NT2/D1 (cell line): ENCODE measurements around the gene MRPS23.

Source experiments
- DNase-seq: peaks from one replicate; pipeline ENCODE4 v3.0.0-alpha.2; 2011; ENCODE audit warnings: low read depth, low spot score
- H3K27me3 ChIP-seq: 2 replicates; pipeline ENCODE4 v1.6.0; 2011; ENCODE audit warnings: mild to moderate bottlenecking; ENCODE audit not compliant: insufficient read length, insufficient read depth
- H3K36me3 ChIP-seq: 2 replicates; pipeline ENCODE4 v1.6.1; 2011; ENCODE audit warnings: mild to moderate bottlenecking, low read length, mixed read lengths; ENCODE audit not compliant: insufficient read depth, insufficient read length
- H3K4me1 ChIP-seq: 2 replicates; pipeline ENCODE4 v1.5.1; 2011; ENCODE audit not compliant: insufficient read depth, insufficient read length
- H3K4me3 ChIP-seq: 2 replicates; pipeline ENCODE4 v1.5.1; 2011; ENCODE audit warnings: low read depth; ENCODE audit not compliant: insufficient read length
- H3K9ac ChIP-seq: 2 replicates; pipeline ENCODE4 v1.6.0; 2011; ENCODE audit warnings: low read depth; ENCODE audit not compliant: insufficient read length
- H3K9me3 ChIP-seq: 2 replicates; pipeline ENCODE4 v1.5.1; 2011; ENCODE audit warnings: mild to moderate bottlenecking, low read length; ENCODE audit not compliant: insufficient read depth
- SUZ12 ChIP-seq: IDR thresholded peaks from 2 replicates; pipeline ENCODE4 v1.6.1; 2011; ENCODE audit not compliant: insufficient read length, insufficient read depth; ENCODE audit errors: extremely low read depth
- YY1 ChIP-seq: IDR thresholded peaks from 2 replicates; pipeline ENCODE4 v1.6.1; 2011; ENCODE audit not compliant: insufficient read length, insufficient read depth
- ZNF274 ChIP-seq: IDR thresholded peaks from 2 replicates; pipeline ENCODE4 v1.6.1; 2011; ENCODE audit warnings: mild to moderate bottlenecking, low read depth, low read length

The MRPS23 gene

DNA sequence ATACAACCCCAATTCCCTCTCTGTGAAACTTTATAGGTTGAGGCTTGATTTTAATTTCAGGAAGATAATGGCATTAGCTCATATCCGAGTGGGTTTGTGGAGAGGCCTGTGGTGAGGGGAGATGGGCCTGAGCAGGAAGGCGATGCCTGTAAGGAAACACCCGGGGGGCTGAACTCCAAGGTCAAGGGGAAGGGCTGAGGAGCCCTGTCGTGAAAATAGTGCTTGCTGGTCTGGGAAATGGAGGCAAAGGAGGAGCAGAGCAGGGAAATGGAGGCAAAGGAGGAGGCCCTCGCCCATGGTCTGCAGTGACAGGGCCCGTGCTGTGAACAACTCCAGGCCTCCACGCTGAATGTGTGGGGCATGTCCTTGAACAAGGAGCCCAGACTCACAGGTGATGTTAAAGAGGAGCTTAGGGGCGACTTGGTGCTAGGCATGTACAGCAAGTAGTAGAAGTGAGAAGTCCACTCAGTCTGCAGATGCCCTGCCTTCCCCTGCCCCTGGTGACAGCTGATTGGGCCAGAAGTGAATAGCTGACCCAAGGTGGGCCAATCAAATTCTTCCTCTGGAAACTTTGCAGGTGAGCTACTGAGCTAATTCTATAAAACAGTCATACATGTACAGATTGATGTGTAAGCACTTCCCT, 38.1 kb downstream of the MRPS23 start:
- TF ChIP-seq SUZ12 (no peak), YY1 (no peak), ZNF274 (no peak)
- Histone ChIP-seq H3K4me3 (no peak overlapping the region), H3K9me3 (no peaks in the 10 kb centered on the region)

DNA sequence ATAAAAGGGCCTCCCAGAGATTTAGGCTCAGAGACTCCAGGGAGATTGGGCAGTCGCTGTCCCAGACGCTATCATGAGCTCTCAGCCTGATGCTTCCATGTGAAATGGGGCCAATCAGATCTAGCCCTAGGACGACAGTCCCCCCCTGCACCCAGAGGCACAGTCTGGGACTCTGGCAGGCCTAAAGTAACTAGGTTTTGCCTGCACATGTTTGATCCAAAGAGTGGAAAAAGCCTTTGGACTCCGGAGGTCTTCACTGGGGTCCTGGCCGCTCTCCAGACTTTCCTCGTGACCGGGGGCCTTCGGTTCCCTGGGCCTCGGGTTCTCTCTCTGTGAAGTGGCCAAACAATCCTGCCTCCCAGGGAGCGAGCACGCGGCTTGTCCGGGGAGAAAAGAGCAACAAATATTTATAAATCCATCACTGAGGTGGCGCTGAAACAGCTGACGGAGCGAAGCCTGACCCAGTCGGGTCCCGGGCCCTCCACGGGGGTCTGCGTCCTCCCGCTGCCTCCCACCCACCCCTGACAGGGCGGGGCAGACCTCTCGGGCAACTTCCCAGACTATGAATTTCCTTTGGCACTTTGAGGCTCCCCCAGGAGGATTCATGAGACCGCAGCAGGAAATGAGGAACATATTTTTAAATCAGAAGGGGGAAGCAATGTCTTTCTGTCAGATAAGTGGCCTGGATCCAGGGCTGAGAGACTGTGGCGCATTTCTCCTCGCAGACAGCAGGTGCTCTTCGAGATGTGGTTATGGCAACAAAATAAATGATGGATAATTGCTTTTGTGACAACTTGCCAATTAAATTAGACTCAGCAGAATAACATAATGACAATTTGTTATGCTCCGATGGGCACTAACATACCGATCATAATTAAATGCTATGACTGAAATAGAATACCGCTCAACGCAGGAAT, 38.9 kb downstream of the MRPS23 start:
- no peak for TF ChIP-seq YY1
- TF ChIP-seq SUZ12, result no peak
- no peak for TF ChIP-seq ZNF274
- no peaks in the 10 kb centered on the region for H3K36me3 ChIP-seq
- H3K4me3 ChIP-seq, result no peak overlapping the region
- H3K4me1 ChIP-seq, result peaks cover 9% of the 10 kb centered on the region
- no peak overlapping the region for H3K9ac ChIP-seq
- H3K9me3 ChIP-seq, result no peaks in the 10 kb centered on the region
- H3K27me3 ChIP-seq, result no peaks in the 10 kb centered on the region
- DNase-seq, result no peak

More for the DNA sequence above, 38.1 kb downstream of the MRPS23 start:
- Histone ChIP-seq H3K4me1 (peaks cover 9% of the 10 kb centered on the region), H3K36me3 (no peaks in the 10 kb centered on the region), H3K27me3 (no peaks in the 10 kb centered on the region), H3K9ac (no peak overlapping the region)
- no peak for DNase-seq

DNA sequence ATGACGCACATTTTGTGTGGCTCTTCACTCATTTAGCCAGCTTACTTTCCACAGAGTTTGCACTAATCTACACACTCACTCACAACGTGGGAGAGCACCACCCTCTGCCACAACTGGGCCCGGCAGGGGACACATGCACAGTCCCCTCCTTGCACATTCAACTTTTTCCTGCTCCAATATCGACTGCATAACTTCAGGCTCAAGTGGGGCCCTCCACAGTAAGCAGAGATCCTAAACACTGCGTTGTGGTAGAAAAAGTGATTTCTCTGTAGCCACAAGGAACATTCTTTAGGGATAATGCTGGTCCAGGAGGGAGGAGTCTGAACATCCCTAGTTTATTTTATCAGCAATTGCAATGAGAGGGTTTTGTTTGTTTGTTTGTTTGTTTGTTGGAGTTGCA, 40.0 kb downstream of the MRPS23 start:
- no peaks in the 10 kb centered on the region for H3K27me3 ChIP-seq
- no peak for TF ChIP-seq SUZ12
- TF ChIP-seq YY1, result no peak
- TF ChIP-seq ZNF274, result no peak
- DNase-seq, result no peak
- no peak overlapping the region for H3K9ac ChIP-seq
- peaks cover 9% of the 10 kb centered on the region for H3K4me1 ChIP-seq
- no peaks in the 10 kb centered on the region for H3K9me3 ChIP-seq
- H3K36me3 ChIP-seq, result no peaks in the 10 kb centered on the region
- H3K4me3 ChIP-seq, result no peak overlapping the region

GRCh38 chr17:57808882-57809281, 41.0 kb downstream of the MRPS23 start:
- H3K36me3 ChIP-seq, result no peaks in the 10 kb centered on the region
- no peaks in the 10 kb centered on the region for H3K9me3 ChIP-seq
- H3K4me3 ChIP-seq, result no peak overlapping the region
- H3K27me3 ChIP-seq, result no peaks in the 10 kb centered on the region
- H3K9ac ChIP-seq, result no peak overlapping the region
- peaks cover 9% of the 10 kb centered on the region for H3K4me1 ChIP-seq
- DNase-seq, result no peak
- TF ChIP-seq YY1 (no peak), ZNF274 (no peak)

DNA sequence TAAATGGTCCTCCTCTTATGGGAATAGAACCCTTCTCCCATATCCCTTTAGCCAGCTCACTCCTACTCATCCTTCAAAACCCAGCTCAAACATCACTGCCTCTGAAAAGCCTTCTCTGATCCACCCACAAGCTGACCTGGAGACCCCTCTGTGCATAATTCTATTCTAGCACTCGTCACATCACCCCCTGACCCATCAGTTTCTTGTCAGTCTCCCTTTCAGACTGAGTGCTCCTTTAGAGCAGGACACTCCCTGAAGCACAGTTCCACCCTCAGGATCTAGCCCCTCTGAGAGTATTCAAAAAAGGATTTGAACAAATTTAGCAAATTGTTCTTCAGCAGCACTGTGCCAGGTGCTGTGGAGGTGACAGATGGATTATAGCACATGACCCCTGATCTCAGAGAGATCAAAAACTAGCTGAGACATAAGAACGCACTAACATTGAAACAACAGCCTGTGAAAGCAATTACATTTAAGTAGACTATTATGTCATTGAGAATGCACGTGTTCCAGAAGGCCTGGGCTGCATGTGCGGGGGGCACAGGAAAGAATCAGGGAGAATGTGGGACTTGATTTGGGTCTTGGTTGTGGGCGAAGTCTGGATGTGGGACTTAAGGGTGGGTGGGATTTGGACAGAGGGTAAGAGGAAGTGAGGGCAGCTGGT, 43.5 kb downstream of the MRPS23 start:
- Histone ChIP-seq H3K9ac (no peak overlapping the region), H3K36me3 (no peaks in the 10 kb centered on the region), H3K9me3 (peaks cover 10% of the 10 kb centered on the region), H3K4me1 (peaks cover 11% of the 10 kb centered on the region), H3K4me3 (no peak overlapping the region), H3K27me3 (no peaks in the 10 kb centered on the region)
- no peak for DNase-seq
- TF ChIP-seq ZNF274, result no peak
- no peak for TF ChIP-seq SUZ12
- no peak for TF ChIP-seq YY1

- TF ChIP-seq SUZ12, result no peak
These were observed 46.8 kb downstream of the MRPS23 start for GRCh38 chr17:57803021-57803420.

GRCh38 chr17:57801044-57801711, 48.7 kb downstream of the MRPS23 start:
- Histone ChIP-seq H3K27me3 (no peaks in the 10 kb centered on the region), H3K4me3 (no peak overlapping the region), H3K4me1 (peaks cover 2% of the 10 kb centered on the region), H3K9me3 (peaks cover 24% of the 10 kb centered on the region), H3K36me3 (no peaks in the 10 kb centered on the region), H3K9ac (no peak overlapping the region)
- no peak for TF ChIP-seq YY1
- TF ChIP-seq SUZ12, result no peak
- no peak for TF ChIP-seq ZNF274
- DNase-seq, result no peak

More at GRCh38 chr17:57803021-57803420, 46.8 kb downstream of the MRPS23 start:
- H3K9ac ChIP-seq, result no peak overlapping the region
- H3K27me3 ChIP-seq, result no peaks in the 10 kb centered on the region
- H3K4me3 ChIP-seq, result no peak overlapping the region
- peaks cover 2% of the 10 kb centered on the region for H3K4me1 ChIP-seq
- peaks cover 24% of the 10 kb centered on the region for H3K9me3 ChIP-seq
- no peaks in the 10 kb centered on the region for H3K36me3 ChIP-seq
- peak; percentile 15 for DNase-seq
